NCI-H187 treated with DMSO at 0.1 percent for 48 hours (cell line): ENCODE data around the gene PLSCR3.
"Not testable (repeated sequence)": the region's sequence is repeated elsewhere in the genome, so short reads cannot be mapped to it uniquely, and the experiment has no call there.

ENCODE experiments used
- DNase-seq: peaks from one replicate; lab custom pipeline; 2025; lab: John Stamatoyannopoulos, UW

PLSCR3 gene

GRCh38 chr17:7380321-7380720 lies 14.0 kb downstream of the PLSCR3 start:
- DNase-seq, result no peak

DNA sequence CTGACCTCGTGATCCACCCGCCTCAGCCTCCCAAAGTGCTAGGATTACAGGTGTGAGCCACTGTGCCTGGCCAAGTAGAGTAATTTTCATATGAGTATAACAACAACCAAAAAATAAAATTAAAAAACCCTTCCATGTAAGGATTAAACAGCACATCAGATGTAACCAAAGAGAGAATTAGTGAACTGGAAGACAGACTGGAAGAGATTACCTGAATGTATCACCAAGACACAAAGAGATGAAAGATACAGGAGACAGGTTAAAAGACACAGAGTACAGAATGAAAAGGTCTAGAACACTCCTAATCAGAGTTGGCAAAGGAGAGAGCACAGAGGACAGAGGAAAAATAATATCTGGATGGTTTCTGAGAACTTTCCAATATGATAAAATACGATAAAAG lies 15.2 kb downstream of the PLSCR3 start:
- no peak for DNase-seq

DNA sequence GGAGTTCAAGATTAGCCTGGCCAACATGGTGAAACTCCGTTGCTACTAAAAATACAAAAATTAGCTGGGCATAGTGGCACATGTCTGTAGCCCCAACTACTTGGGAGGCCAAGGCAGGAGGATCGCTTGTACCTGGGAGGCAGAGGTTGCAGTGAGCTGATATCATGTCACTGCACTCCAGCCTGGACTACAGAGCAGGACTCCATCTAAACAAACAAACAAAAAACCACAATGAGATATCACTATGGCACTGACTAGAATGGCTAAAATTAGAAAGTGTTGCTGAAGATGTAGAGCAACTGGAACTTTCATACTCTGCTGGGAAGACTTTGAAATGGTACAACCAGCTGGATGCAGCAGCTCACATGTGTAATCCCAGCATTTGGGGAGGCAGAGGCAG lies 20.0 kb downstream of the PLSCR3 start:
- no peak for DNase-seq

DNA sequence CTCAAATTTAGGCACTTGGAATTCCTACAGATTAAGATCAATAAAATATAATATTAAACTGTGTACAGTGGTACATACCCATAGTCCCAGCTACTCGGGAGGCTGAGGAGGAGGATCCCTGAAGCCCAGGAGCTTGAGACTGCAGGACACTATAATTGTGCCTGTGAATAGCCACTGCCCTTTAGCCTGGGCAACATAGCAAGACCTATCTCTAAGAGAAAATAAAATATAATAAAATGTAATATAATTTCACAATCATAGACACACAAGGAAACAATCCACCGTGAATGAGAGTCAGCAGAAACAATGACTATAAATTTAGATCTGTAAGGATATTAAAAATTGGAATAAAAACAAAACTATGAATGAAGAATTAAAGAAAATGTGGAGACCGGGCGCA lies 23.5 kb downstream of the PLSCR3 start:
- DNase-seq, result no peak

GRCh38 chr17:7369825-7370224 lies 24.5 kb downstream of the PLSCR3 start:
- DNase-seq, result no peak

DNA sequence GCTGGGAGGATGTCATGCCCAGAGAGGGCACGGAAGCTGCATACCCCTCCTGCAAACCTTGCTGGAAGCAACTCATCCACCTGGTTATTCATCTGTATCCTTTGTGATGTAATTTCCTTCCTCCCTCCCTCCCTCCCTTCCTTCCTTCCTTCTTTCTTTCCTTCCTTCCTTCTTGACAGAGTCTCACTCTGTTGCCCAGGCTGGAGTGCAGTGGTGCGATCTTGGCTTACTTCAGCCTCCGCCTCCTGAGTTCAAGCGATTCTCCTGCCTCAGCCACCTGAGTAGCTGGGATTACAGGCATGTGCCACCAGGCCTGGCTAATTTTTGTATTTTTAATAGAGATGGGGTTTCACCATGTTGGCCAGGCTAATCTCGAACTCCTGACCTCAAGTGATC lies 25.7 kb downstream of the PLSCR3 start:
- not testable (repeated sequence) for DNase-seq

DNA sequence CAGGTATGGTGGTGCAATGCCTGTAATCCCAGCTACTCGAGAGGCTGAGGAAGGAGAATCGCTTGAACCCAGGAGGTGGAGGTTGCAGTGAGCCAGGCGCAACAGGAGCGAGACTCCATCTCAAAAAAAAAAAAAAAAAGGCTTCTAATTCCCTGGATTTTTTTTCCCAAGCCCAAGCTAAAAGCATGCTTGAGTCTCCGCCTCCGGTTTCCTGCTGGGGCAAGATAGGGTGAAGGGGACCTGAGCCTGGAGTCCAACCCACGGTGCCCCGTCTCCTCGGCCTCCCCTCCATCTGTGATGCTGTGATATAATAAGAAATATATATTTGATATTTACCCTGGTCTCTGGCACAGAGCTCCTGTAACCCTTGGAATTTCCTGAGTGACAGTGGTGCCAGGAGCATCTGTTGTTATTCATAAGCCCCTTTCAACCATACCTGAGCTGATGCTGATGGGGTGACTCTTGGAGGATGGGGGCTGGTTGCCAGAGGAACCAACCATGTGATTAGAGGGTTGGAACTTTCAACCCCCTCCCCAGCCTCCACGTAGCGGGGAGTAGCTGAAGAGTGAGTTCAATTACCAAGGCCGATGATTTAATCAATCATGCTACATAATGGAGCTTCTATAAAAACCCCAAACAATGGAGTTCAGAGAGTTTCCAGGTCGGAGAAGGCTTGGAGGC lies 26.3 kb downstream of the PLSCR3 start:
- no peak for DNase-seq

DNA sequence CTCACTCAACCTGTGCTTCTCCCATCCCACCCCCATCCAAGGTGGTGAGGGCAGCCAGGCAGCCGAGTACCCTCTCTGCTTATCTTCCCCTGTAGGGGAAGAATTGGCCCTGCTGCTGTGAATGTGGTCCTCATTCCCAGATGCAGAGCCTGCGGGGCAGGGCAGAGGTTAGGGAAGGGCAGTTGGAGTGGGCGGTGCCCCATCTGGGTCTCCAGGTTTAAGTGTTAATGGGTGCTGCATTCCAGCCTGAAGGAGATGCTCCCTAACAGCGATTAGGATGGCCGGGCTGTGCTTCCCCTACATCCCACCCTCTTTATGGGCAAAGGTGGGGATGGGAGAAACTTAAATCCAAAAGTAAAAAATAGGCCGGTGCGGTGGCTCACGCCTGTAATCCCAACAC lies 27.2 kb downstream of the PLSCR3 start:
- DNase-seq, result no peak

- DNase-seq, result not testable (repeated sequence)
These were observed 28.4 kb downstream of the PLSCR3 start for GRCh38 chr17:7365963-7366362.

DNA sequence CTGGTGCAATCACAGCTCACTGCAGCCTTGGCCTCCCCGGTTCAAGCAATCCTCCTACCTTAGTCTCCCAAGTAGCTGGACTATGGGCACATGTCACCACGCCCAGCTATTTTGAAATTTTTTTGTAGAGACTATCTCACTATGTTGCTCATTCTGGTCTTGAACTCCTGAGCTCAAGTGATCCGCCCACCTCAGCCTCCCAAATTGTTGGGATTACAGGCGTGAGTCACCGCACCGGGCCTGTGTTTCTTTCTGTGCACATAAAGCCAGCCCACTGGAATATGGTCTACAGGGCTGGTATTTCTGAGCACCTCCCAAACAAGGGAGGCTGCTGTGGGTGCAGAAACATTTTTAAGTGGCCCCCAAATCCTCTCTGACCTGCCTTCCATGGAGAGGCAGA lies 31.0 kb downstream of the PLSCR3 start:
- DNase-seq, result no peak

DNA sequence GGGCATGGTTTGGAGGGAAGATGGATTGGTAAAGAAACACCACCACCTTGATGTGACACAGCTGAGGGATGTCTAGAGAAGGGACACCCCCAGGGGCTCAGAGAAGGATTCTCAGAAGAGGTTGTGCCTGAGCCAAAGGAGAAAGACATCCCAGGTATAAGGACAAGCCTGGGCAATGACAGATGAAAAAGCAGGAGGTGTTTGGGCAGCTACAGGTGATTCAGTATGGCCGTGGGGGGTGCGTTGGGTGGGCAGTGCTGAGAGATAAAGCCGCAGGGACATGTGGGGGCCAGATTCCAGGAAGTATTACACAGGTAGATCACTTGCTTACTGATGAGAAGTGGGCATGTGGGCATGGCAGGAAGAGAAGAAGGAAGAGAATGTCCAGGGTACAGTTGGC lies 32.4 kb downstream of the PLSCR3 start:
- no peak for DNase-seq

DNA sequence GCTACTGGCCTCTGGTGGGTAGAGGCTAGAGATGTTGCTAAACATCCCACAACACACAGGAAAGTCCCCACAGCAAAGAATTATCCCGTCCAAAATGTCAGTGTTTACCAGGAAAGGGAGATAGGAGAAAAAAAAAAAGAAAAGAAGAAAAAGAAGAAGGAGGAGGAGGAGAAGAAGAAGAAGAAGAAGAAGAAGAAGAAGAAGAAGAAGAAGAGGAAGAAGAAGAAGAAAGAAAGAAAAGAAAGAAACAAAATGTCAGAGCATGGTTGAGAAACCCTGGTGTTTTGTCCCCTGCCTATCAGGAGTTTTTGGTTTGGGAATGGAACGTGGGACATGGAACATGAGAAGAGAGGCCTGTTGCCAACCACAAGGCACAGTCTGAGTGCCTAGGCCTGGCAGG lies 36.9 kb downstream of the PLSCR3 start:
- DNase-seq, result no peak

GRCh38 chr17:7356756-7357155 lies 37.6 kb downstream of the PLSCR3 start:
- DNase-seq, result no peak

DNA sequence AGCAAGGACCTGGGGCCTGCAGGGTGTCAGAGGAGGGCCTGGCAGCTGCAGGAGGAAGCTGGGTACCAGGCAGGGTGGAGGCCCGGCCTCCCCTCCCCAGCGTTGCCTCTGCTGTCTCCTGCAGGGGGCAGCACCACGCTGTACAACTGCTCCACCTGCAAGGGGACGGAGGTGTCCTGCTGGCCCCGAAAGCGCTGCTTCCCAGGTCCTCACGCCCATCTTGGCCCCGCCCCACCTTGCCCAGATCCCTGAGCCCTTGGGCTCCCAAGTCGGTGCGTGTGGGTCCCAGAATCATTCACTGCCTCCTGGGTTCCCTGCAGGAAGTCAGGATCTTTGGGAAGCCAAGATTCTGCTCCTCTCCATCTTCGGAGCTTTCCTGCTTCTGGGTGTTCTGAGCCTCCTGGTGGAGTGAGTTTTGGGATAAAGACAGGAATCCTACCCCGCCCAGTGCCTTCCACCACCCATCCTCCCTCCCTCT lies 38.2 kb downstream of the PLSCR3 start:
- no peak for DNase-seq

- no peak for DNase-seq
These were observed 38.8 kb downstream of the PLSCR3 start for GRCh38 chr17:7355573-7355972.

DNA sequence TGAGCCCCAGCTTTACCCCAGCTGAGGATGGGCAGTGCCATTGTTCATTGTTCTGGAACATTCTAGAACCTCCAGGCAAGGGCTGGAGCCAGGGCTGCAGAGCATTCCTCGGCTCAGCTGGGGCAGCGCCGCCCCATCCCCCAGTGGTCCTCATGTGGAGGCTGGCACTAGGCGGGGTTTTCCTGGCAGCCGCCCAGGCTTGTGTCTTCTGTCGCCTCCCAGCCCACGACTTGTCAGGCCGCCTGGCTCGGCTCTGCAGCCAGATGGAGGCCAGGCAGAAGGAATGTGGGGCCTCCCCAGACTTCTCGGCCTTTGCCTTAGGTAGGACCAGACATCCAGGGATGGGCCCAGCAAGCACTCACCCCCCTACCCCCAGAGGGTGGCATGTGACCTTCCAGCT lies 39.3 kb downstream of the PLSCR3 start, which contains the start of gene TMEM95:
TMEM95 (plus strand) TSS at position 104 of the 400 bp plus-strand sequence; CDS start at position 153, 49 bp downstream.
- DNase-seq, result no peak

- DNase-seq, result no peak
These were observed 40.0 kb downstream of the PLSCR3 start for GRCh38 chr17:7354262-7354843.

GRCh38 chr17:7352910-7353635 lies 41.3 kb downstream of the PLSCR3 start:
- no peak for DNase-seq

DNA sequence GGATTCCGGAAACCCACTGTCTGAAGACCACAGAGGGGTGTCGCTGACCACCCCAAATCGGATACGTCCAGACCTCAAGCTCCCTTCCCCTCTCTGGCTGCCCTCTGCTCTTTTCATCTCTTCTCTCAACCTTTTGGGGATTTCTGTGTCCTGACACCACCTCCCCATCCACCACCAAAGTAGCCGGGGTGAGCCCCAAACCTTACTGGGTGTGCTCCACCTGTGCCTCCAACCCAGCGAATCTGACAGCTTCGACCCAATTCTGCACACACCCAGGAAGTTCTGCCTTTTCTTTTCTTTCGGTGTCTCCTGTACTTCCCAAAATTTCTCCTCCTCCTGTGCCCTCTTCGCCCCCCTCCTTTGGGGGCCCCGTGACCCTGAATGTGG lies 41.8 kb downstream of the PLSCR3 start:
- DNase-seq, result no peak

- DNase-seq, result no peak
These were observed 42.4 kb downstream of the PLSCR3 start, which contains the start of gene KCTD11 for GRCh38 chr17:7351665-7352502. TSS of gene KCTD11 (plus strand) at chr17:7352162.

GRCh38 chr17:7348478-7349242 lies 45.7 kb downstream of the PLSCR3 start:
- DNase-seq, result no peak
